Vagina (tissue), 2 donors: ENCODE results near the gene BIN1. TPM values are rescaled to one million over a fixed set of nuclear protein-coding genes. Genes with fewer than 3 reads are reported as not detected.
A peak's percentile ranks its signal among the peaks of the same experiment; 100 is the strongest.

Experiments used
- DNase-seq, 2 donors: peaks; one replicate each; pipeline ENCODE4 v3.0.0-alpha.2; 2017; ENCODE audit errors: extremely low spot score in 2 of 2
- H3K27ac ChIP-seq: fragments of 200-600 bp; sonication (generic); one replicate; pipeline ENCODE4 v1.5.1; 2019
- H3K27me3 ChIP-seq: fragments of 200-600 bp; sonication (generic); one replicate; pipeline ENCODE4 v1.5.1; 2019
- H3K36me3 ChIP-seq, 2 donors: fragments of 200-600 bp; sonication (generic); one replicate each; pipeline ENCODE4 v1.5.1; 2017 to 2019
- H3K4me1 ChIP-seq: fragments of 200-600 bp; sonication (generic); one replicate; pipeline ENCODE4 v1.5.1; 2019
- H3K4me3 ChIP-seq, 2 donors: fragments of 200-600 bp; sonication (generic); 1 replicate in 1 of 2; 2 replicates in 1 of 2; pipeline ENCODE4 v1.5.1; 2016 to 2019
- H3K9me3 ChIP-seq: fragments of 200-600 bp; sonication (generic); one replicate; pipeline ENCODE4 v1.5.1; 2019
- CTCF ChIP-seq, 3 experiments: fragments of 450-650 bp in 2 of 3; fragments of 200-600 bp in 1 of 3; sonication (generic) in 1 of 3; IDR thresholded peaks; one replicate each; pipeline ENCODE4 v1.5.1; 2017 to 2019; ENCODE audit warnings: antibody characterized with exemption in 3 of 3, mild to moderate bottlenecking in 2 of 3, moderate library complexity in 2 of 3
- POLR2A ChIP-seq, 2 donors: fragments of 450-650 bp; IDR thresholded peaks; one replicate each; pipeline ENCODE4 v1.6.1; 2017; ENCODE audit warnings: antibody characterized with exemption in 2 of 2, mild to moderate bottlenecking in 2 of 2, moderate library complexity in 2 of 2
- POLR2AphosphoS5 ChIP-seq, 2 donors: sonication (generic); formaldehyde crosslinking; IDR thresholded peaks; one replicate each; pipeline ENCODE4 v1.9.0; 2017; ENCODE audit warnings: antibody characterized with exemption in 2 of 2, mild to moderate bottlenecking in 2 of 2, low read depth in 1 of 2; ENCODE audit not compliant: insufficient read depth in 1 of 2
- intact Hi-C: fragments of 100-400 bp; cut with DNase I; formaldehyde crosslinking; loops from one replicate; pipeline ENCODE4 v1.15.1; 2023
- total RNA-seq: library from RNA; depleted of rRNA; stranded (reverse); fragments of >200 nt; gene quantifications from one replicate; pipeline ENCODE4 v1.2.3, GENCODE V29; 2016

The BIN1 gene
- total RNA-seq, 1 donor from 2014 or later: 60.9 TPM

GRCh38 chr2:127101756-127102477 lies 5.0 kb downstream of the BIN1 start:
- intact Hi-C loops: no loop called here
- Histone ChIP-seq H3K9me3 (no peaks in the 10 kb centered on the region), H3K36me3 (no peaks in the 10 kb centered on the region), H3K27ac (peak overlapping the region; percentile 83), H3K27me3 (no peaks in the 10 kb centered on the region), H3K4me1 (peaks cover 73% of the 10 kb centered on the region), H3K4me3 (no peak overlapping the region)
- DNase-seq: no peak
- no peak for TF ChIP-seq POLR2A (IDR thresholded peaks at IDR 0.05)
- TF ChIP-seq POLR2AphosphoS5 (IDR thresholded peaks at IDR 0.05; ENCODE audit: insufficient read depth in 1 of 2, low read depth in 1 of 2): no peak
- TF ChIP-seq CTCF (IDR thresholded peaks at IDR 0.05): no peak

GRCh38 chr2:127101048-127101611 lies 5.8 kb downstream of the BIN1 start:
- Histone ChIP-seq H3K4me1 (peaks cover 81% of the 10 kb centered on the region), H3K27ac (no peak overlapping the region), H3K4me3 (no peak overlapping the region), H3K36me3 (no peaks in the 10 kb centered on the region), H3K9me3 (no peaks in the 10 kb centered on the region), H3K27me3 (no peaks in the 10 kb centered on the region)
- no peak for TF ChIP-seq POLR2A (IDR thresholded peaks at IDR 0.05)
- TF ChIP-seq POLR2AphosphoS5 (IDR thresholded peaks at IDR 0.05; ENCODE audit: insufficient read depth in 1 of 2, low read depth in 1 of 2): no peak
- TF ChIP-seq CTCF (IDR thresholded peaks at IDR 0.05): no peak
- intact Hi-C loops: no loop called here
- no peak for DNase-seq

- no peak for DNase-seq
- intact Hi-C loops: no loop called here
These were observed 6.5 kb downstream of the BIN1 start for GRCh38 chr2:127100251-127101047.

GRCh38 chr2:127098711-127099110 lies 8.2 kb downstream of the BIN1 start:
- no peak for TF ChIP-seq CTCF (IDR thresholded peaks at IDR 0.05)
- no peak for TF ChIP-seq POLR2AphosphoS5 (IDR thresholded peaks at IDR 0.05; ENCODE audit: insufficient read depth in 1 of 2, low read depth in 1 of 2)
- H3K36me3 ChIP-seq: no peaks in the 10 kb centered on the region
- H3K4me1 ChIP-seq: peaks cover 86% of the 10 kb centered on the region
- no peak overlapping the region for H3K27ac ChIP-seq
- H3K4me3 ChIP-seq: no peak overlapping the region
- H3K9me3 ChIP-seq: no peaks in the 10 kb centered on the region
- DNase-seq: no peak
- intact Hi-C loops: no loop called here
- no peaks in the 10 kb centered on the region for H3K27me3 ChIP-seq

More at GRCh38 chr2:127100251-127101047, 6.5 kb downstream of the BIN1 start:
- TF ChIP-seq POLR2AphosphoS5 (IDR thresholded peaks at IDR 0.05; ENCODE audit: insufficient read depth in 1 of 2, low read depth in 1 of 2): no peak
- no peak for TF ChIP-seq CTCF (IDR thresholded peaks at IDR 0.05)
- TF ChIP-seq POLR2A (IDR thresholded peaks at IDR 0.05): no peak
- Histone ChIP-seq H3K4me1 (peaks cover 86% of the 10 kb centered on the region), H3K9me3 (no peaks in the 10 kb centered on the region), H3K4me3 (no peak overlapping the region), H3K27me3 (no peaks in the 10 kb centered on the region), H3K27ac (no peak overlapping the region), H3K36me3 (no peaks in the 10 kb centered on the region)
